OCI-LY1 (cell line): ENCODE measurements around the gene TRRAP.

Experiments
- H2AFZ ChIP-seq: fragments of 200-600 bp; sonication (generic), shearing (Covaris generic); 2 replicates; pipeline ENCODE4 v1.6.0; 2014; ENCODE audit warnings: antibody characterized with exemption, mild to moderate bottlenecking, low read length
- H3F3A ChIP-seq: fragments of 200-600 bp; sonication (generic), shearing (Covaris generic); 2 replicates; pipeline ENCODE4 v1.6.0; 2014; ENCODE audit warnings: mild to moderate bottlenecking, antibody characterized with exemption, low read length, moderate library complexity; ENCODE audit not compliant: insufficient read depth
- H3K27ac ChIP-seq: fragments of 200-600 bp; sonication (generic); 2 replicates; pipeline ENCODE4 v1.5.1; 2014; ENCODE audit warnings: low read length, mixed run types, mild to moderate bottlenecking, low read depth; ENCODE audit not compliant: poor library complexity, severe bottlenecking
- H3K27me3 ChIP-seq: fragments of 200-600 bp; sonication (generic); 2 replicates; pipeline ENCODE4 v1.6.0; 2014; ENCODE audit warnings: antibody characterized with exemption, mild to moderate bottlenecking, low read length, moderate library complexity; ENCODE audit not compliant: insufficient read depth
- H3K36me3 ChIP-seq: fragments of 200-600 bp; sonication (generic); 2 replicates; pipeline ENCODE4 v1.6.1; 2014; ENCODE audit warnings: mild to moderate bottlenecking, antibody characterized with exemption, low read length, moderate library complexity, mixed read lengths; ENCODE audit not compliant: insufficient read depth
- H3K4me1 ChIP-seq: fragments of 200-600 bp; sonication (generic); 2 replicates; pipeline ENCODE4 v1.5.1; 2014; ENCODE audit warnings: mild to moderate bottlenecking, low read length, moderate library complexity; ENCODE audit not compliant: insufficient read depth, severe bottlenecking
- H3K4me2 ChIP-seq: fragments of 200-600 bp; sonication (generic), shearing (Covaris generic); 2 replicates; pipeline ENCODE4 v1.6.1; 2014; ENCODE audit warnings: low read length
- H3K4me3 ChIP-seq: fragments of 200-600 bp; sonication (generic); 2 replicates; pipeline ENCODE4 v1.5.1; 2014; ENCODE audit warnings: low read length, low read depth, mild to moderate bottlenecking, mixed read lengths; ENCODE audit not compliant: poor library complexity, severe bottlenecking
- H3K79me2 ChIP-seq: fragments of 200-600 bp; shearing (Covaris generic); 2 replicates; pipeline ENCODE4 v1.6.1; 2016; ENCODE audit warnings: mixed run types, low read length, mixed read lengths; ENCODE audit not compliant: insufficient read depth
- H3K9ac ChIP-seq: fragments of 200-600 bp; sonication (generic), shearing (Covaris generic); 2 replicates; pipeline ENCODE4 v1.6.1; 2014; ENCODE audit warnings: mild to moderate bottlenecking, low read length, mixed read lengths
- H3K9me2 ChIP-seq: fragments of 200-600 bp; sonication (generic), shearing (Covaris generic); 2 replicates; pipeline ENCODE4 v1.6.1; 2014; ENCODE audit warnings: low read depth, mild to moderate bottlenecking, low read length, mixed read lengths
- H3K9me3 ChIP-seq: fragments of 200-600 bp; shearing (Covaris generic); 2 replicates; pipeline ENCODE4 v1.6.1; 2014; ENCODE audit warnings: low read length, mixed read lengths
- H4K20me1 ChIP-seq: fragments of 200-600 bp; sonication (generic), shearing (Covaris generic); 2 replicates; pipeline ENCODE4 v1.6.0; 2016; ENCODE audit warnings: mild to moderate bottlenecking, low read length; ENCODE audit not compliant: insufficient read depth
- EZH2 ChIP-seq: fragments of 200-600 bp; sonication (generic), shearing (Covaris generic); IDR thresholded peaks from 2 replicates; pipeline ENCODE4 v1.8.0; 2017; ENCODE audit warnings: borderline replicate concordance, mixed run types, mild to moderate bottlenecking, antibody characterized with exemption, low read length, moderate library complexity, mixed read lengths
- TF ChIP-seq, protein P1 (sequence below): fragments of 200-600 bp; sonication (generic), shearing (Covaris generic); IDR thresholded peaks from 2 replicates; pipeline ENCODE4 v1.5.1; 2017; ENCODE audit warnings: mild to moderate bottlenecking, antibody characterized with exemption, low read length, moderate library complexity, mixed read lengths

TRRAP gene

DNA sequence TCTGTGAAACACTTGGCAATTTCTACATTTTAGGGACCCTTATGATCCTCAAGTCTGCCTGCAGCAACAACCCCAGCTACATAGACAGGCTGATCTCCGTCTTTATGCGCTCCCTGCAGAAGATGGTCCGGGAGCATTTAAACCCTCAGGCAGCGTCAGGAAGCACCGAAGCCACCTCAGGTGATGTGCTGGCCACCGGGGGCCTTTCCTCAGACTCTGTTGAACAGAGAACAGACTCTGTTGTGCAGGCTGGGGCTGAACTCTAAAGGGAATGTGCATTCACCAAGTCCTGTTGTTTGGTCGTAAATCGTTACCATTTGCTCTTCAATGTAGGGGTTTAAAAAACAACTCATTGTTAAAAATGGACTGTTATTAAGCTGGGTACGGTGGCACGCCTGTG is 86.3 kb downstream of the TRRAP start:
- no peak overlapping the region for H3K27ac ChIP-seq
- no peak overlapping the region for H2AFZ ChIP-seq
- no peaks in the 10 kb centered on the region for H4K20me1 ChIP-seq
- H3K4me3 ChIP-seq = no peak overlapping the region
- peaks cover 94% of the 10 kb centered on the region for H3K36me3 ChIP-seq
- no peak overlapping the region for H3K9ac ChIP-seq
- no peaks in the 10 kb centered on the region for H3K4me1 ChIP-seq
- no peaks in the 10 kb centered on the region for H3K27me3 ChIP-seq
- no peak overlapping the region for H3K4me2 ChIP-seq
- H3K9me3 ChIP-seq = no peaks in the 10 kb centered on the region
- H3K9me2 ChIP-seq = no peaks in the 10 kb centered on the region
- TF ChIP-seq, protein P1, sequence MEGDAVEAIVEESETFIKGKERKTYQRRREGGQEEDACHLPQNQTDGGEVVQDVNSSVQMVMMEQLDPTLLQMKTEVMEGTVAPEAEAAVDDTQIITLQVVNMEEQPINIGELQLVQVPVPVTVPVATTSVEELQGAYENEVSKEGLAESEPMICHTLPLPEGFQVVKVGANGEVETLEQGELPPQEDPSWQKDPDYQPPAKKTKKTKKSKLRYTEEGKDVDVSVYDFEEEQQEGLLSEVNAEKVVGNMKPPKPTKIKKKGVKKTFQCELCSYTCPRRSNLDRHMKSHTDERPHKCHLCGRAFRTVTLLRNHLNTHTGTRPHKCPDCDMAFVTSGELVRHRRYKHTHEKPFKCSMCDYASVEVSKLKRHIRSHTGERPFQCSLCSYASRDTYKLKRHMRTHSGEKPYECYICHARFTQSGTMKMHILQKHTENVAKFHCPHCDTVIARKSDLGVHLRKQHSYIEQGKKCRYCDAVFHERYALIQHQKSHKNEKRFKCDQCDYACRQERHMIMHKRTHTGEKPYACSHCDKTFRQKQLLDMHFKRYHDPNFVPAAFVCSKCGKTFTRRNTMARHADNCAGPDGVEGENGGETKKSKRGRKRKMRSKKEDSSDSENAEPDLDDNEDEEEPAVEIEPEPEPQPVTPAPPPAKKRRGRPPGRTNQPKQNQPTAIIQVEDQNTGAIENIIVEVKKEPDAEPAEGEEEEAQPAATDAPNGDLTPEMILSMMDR = no peak
- TF ChIP-seq EZH2 = no peak
- no peaks in the 10 kb centered on the region for H3F3A ChIP-seq
- H3K79me2 ChIP-seq = no peaks in the 10 kb centered on the region

DNA sequence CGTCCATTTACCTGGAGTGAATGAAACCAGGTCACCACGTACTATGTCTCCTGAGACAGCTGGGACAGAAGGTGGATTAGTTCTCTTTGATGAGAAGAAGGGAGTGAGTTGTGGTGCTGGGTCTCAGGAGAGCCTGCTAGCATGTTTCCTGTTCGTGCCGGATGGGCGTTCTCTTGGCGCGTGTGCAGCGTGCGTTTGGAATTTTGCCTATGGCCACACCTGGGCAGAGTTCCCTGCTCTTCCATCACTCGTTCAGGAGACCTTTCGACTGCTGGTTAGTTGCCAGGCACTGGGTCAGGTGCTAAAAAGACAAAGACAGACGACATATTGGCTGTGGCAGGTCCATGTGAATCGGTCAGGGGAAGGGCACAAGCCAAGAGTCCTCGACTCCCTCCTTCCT is 90.3 kb downstream of the TRRAP start:
- no peaks in the 10 kb centered on the region for H4K20me1 ChIP-seq
- no peaks in the 10 kb centered on the region for H3K4me1 ChIP-seq
- H3K9me2 ChIP-seq = no peaks in the 10 kb centered on the region
- H3K79me2 ChIP-seq = no peaks in the 10 kb centered on the region
- no peak overlapping the region for H3K27ac ChIP-seq
- no peak overlapping the region for H3K4me3 ChIP-seq
- no peaks in the 10 kb centered on the region for H3K27me3 ChIP-seq
- no peak overlapping the region for H3K9ac ChIP-seq
- no peaks in the 10 kb centered on the region for H3F3A ChIP-seq
- no peak for TF ChIP-seq EZH2
- TF ChIP-seq, protein P1 = no peak
- no peak overlapping the region for H3K4me2 ChIP-seq
- H3K36me3 ChIP-seq = peaks cover 96% of the 10 kb centered on the region
- no peaks in the 10 kb centered on the region for H3K9me3 ChIP-seq
- no peak overlapping the region for H2AFZ ChIP-seq

DNA sequence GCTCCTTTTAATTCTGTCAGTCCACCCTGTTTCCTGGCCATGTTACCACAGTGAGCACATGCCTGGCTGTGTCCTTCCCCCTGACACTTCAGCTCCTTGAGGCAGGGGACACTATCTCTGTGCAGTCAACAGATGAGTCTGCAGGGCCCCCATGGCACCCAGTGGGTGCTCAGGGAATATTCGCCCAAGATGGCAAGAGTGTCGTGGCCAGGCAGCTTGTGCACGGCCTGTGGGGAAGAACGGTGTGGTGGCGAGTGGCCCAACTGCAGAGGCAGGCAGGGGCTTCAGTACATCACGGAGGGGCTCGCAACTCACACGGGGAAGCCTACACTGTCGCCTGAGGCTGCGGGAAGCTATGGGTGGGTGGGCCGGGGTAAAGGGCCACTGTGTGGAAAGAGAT is 91.1 kb downstream of the TRRAP start:
- Histone ChIP-seq H3K4me2 (no peak overlapping the region), H3K27ac (no peak overlapping the region), H3K36me3 (peaks cover 96% of the 10 kb centered on the region), H3K4me1 (no peaks in the 10 kb centered on the region), H3F3A (no peaks in the 10 kb centered on the region), H2AFZ (no peak overlapping the region), H3K9ac (no peak overlapping the region), H3K9me2 (no peaks in the 10 kb centered on the region), H3K9me3 (no peaks in the 10 kb centered on the region), H3K27me3 (no peaks in the 10 kb centered on the region), H3K4me3 (no peak overlapping the region), H3K79me2 (no peaks in the 10 kb centered on the region), H4K20me1 (no peaks in the 10 kb centered on the region)
- TF ChIP-seq, protein P1 = no peak
- TF ChIP-seq EZH2 = no peak
